NCI-H1417 treated with DMSO at 0.1 percent for 48 hours (cell line): ENCODE data around the gene PBX3.

ENCODE experiments used
- DNase-seq: peaks from one replicate; lab custom pipeline; 2025; lab: John Stamatoyannopoulos, UW

The PBX3 gene

DNA sequence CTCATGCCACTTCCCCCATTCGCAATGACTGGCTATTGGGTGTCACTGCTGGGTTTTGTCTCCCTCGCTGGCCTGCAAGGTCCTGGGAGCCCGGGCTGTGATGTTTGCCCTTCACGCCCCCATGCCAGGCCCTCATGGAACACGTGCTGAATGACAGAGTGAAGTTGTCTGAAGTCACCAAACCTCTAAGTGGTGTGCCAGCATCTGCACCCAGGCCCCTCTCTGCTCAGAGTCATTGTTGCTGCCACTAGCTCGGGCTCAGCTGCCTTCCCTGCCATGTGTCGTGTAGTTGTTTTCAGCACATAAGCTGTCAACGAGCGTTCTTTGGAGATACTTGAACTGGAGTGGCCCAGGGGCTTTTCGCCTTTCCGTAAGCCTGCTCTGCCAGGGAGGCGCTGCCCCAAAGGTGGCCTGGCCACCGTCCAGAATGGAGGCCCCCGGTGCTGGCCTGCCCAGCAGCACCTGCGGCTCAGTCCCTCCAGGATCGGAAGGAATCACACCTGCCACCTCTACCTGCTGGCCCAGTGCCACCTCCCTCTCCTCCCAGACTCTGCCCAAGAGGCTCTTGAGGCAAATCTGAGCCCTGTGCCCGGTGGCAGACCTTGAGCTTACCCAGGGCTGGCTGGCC lies 250.1 kb downstream of the PBX3 start:
- no peak for DNase-seq

GRCh38 chr9:125998837-125999503 lies 251.8 kb downstream of the PBX3 start:
- no peak for DNase-seq

- no peak for DNase-seq
Measured at GRCh38 chr9:125999504-125999881, 252.3 kb downstream of the PBX3 start.

GRCh38 chr9:126000256-126000655 lies 253.1 kb downstream of the PBX3 start:
- no peak for DNase-seq

DNA sequence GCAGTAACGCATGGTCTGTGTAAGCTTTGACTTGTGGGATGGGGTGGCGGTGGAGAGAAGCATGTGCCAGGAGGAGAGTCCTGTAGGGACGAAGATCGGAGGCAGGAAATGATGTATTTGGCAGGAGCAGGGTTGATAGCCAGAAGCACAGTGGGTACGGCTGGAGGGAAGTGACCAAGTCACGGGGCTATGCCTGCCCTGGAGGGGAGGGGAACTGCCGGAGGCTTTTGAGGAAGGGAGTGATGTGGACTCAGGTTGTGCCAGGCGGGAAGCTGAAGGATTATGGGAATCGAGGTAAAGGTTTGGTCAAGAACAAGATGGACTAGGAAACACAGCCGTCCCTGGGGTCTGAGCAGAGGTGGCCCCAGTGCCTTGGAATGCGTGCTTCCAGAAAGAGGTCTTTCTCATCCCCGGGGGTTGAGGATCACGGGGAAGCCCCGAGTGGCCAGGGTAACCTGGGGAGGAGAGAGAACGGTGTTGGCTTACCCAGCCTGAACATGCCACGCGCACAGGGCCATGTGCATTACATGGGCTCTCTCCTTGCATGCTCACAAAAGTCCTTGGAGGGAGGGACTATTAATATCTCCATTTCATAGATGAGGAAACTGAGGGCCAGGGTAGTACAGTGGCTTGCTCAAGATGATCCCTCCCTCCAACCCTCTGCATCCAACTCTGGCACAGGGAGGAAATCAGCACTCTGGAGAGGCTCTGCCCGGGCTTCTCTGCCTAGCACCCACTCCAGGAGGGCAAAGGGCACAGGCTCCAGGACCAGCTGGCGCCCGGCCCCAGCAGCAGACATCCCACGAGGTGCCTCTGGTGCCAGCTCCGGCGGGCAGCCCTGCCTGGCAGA lies 253.8 kb downstream of the PBX3 start:
- DNase-seq, result no peak

DNA sequence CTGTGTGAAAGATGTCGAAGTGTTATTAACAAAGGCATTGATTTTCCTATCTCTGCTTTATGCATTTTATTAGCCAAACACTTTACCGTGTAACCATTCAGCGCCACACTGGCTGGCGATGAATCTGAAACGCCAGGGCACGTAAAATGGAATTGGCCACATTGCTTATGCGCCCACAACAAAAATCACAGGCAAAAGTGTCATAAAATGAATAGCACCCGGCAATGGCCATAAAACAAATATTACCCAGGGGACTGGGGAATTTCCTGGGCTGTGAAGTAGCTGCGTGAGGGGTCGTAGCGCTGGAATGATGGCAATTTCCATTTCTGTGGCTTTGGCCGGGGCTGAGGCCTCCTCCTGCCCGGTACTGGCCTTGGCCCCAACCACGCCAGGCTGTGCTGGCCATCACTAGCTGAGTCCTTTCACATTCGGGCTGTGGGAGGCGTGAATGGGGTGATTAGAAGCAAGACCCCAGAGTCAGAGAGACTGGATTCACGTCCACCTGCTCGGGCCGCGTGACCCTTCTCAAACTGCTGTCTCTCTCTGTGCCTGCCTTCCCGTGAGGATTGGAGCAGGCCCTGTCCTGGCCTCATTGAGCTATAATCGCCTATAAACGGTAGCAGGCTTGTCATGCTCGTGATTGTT lies 254.5 kb downstream of the PBX3 start:
- no peak for DNase-seq

DNA sequence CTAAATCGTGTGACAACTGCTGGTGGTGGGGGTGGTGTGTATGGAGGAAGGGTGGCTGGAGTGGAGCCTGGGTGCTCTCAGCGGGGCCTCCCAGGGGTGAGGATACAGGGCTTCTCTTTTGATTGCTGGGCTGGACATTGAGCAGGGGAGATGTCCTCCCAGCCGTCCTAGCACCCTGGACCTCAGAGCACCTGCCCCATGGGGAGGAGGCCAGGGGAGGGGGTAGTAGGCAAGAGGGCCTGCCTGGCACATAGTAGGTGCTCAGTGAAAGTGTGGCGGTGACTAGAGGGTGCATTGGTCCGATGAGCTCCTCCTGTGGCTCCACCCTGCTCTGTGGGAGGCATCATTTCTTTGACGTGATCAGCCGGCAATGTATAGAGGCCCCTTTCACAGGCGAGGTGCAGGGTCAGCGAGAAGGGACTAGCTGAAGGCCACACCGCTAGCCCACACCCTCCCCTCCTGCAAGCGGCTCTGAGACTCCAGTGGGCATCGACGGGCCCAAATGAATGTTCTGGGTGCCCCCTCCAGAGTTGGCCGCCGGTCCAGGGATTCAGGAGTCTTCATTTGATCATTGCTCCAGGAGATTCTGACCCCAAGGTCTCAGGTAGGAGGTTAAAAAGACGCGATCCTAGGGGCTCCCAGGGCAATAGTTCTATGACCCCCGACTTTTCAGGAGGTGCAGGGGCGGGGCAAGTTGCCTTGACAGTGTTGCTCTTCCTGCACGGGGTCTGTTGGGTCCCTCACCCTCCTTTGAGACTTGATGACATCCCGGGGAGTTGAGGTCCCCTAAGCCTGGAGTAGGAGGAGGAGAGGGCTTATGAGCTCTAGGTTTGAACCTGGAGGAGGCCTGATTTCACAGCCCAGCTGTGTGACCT lies 255.5 kb downstream of the PBX3 start:
- no peak for DNase-seq

DNA sequence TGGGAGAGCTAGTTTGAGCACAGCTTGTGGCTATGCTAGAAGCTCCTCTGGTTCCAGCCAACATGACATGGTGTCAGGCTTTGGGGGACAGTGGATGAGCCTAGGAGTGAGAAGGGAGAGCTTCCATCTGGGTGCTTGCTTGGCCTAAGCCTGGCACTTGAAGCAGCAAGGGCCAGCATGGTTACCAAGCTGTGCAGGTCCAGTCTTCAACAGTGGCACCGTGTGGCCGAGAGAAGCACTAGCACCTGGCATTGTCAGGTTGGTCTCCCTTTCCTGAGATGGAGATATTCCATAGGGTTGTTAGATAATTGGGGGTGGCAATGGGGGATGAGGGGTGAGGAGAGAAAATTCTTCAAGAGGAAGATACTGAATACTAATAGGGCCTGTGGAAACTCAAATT lies 261.9 kb downstream of the PBX3 start:
- no peak for DNase-seq

- DNase-seq, result no peak
Measured at GRCh38 chr9:126014726-126015125, 267.6 kb downstream of the PBX3 start.

DNA sequence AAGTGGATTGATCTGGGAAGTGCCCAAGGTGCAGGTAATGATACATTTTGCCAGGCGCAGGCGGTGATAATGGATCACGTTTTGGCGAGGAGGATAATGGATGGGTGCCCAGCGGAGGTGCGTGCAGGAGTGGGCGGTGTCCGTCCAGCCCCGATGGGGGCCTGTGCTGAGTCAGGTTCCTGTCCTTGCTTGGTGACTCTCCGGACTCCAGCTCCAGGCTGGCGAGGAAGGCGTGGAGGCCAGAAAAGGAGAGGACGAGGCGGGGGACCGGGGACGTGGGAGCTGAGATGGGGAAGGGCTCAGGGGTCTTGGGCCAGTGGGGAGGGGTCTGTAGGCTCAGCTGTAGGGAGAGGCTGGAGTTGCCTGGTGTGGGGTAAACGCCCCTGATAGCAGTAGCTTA lies 268.3 kb downstream of the PBX3 start:
- DNase-seq, result no peak

DNA sequence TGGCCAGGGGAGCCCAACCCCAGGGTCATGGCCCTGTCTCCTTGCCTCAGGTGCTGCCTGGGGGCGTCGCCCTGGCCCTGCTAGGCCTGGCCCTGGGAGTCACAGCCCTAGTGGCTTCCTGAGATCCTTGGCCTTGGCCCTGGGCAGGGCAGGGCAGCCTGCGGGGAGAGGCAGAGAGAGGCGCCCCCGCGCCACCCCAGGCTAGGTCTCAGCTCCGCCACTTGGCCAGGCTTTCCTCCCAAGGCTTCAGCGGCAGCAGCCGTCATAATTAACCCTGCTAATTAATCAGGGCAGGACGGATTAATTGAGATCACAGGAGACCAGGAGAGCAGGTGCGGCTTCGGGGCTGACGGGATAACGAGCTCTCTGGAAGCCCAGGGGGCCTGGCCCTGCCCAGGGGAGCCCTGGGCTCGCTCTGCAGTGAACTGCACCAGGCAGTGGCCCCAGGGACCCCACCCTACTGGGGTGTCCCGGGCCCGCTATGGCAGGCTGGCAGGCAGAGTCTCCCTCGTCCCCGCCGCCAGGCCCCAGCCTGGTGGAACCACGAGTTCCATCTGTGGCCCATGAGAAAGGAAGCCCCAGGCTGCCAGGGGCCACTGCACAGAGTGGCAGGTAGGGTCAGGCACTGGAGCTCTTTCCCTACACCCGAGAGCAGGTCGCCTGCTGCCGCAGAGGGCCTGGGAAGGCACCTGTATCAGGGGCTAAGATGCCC lies 269.6 kb downstream of the PBX3 start:
- no peak for DNase-seq
